DMS114 treated with DMSO at 0.1 percent for 48 hours (cell line): ENCODE data around the gene CSF3.
"Not testable (repeated sequence)": the region's sequence is repeated elsewhere in the genome, so short reads cannot be mapped to it uniquely, and the experiment has no call there.

Experiments
- DNase-seq: peaks from one replicate; lab custom pipeline; 2025; ENCODE audit not compliant: unreplicated experiment; lab: John Stamatoyannopoulos, UW

Gene CSF3

DNA sequence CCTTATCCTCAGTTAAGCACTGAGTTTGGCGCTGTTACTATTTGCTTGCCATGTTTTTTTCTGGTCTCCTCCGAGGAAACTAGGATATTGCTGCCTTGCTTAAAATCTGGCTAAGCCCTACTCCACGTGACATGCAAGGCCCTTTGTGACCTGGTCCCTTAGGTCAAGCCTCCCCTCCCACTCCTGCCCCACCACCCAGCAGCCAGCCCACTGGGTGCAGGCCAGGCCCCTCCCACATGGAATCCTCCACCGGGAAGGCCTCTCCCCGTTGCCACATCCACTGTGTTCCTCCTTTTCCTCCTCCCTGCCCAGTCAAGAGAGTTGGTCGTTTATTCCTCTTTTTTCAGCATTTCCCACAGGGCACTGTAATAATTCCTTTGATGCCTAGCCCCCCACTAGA lies 18.4 kb upstream of the CSF3 start:
- no peak for DNase-seq

DNA sequence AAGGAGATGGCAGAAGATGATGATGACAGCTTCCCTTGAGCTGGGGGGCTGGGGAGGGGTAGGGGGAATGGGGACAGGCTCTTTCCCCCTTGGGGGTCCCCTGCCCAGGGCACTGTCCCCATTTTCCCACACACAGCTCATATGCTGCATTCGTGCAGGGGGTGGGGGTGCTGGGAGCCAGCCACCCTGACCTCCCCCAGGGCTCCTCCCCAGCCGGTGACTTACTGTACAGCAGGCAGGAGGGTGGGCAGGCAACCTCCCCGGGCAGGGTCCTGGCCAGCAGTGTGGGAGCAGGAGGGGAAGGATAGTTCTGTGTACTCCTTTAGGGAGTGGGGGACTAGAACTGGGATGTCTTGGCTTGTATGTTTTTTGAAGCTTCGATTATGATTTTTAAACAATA lies 17.7 kb upstream of the CSF3 start:
- no peak for DNase-seq

DNA sequence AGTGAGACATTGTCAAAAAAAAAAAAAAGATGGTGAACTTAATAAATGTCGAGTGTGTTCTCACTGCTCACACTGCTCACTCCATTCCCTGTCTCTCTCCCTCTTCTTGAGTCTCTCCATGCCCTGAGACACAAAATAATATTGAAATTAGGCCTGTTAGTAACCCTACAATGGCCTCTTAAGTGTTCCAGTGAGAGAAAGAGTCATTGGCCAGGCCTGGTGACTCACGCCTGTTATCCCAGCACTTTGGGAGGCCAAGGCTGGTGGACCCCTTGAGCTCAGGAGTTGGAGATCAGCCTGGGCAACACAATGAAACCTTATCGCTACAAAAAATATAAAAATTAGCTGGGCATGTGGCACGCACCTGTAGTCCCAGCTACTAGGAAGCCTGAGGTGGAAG lies 16.2 kb upstream of the CSF3 start:
- DNase-seq = no peak

DNA sequence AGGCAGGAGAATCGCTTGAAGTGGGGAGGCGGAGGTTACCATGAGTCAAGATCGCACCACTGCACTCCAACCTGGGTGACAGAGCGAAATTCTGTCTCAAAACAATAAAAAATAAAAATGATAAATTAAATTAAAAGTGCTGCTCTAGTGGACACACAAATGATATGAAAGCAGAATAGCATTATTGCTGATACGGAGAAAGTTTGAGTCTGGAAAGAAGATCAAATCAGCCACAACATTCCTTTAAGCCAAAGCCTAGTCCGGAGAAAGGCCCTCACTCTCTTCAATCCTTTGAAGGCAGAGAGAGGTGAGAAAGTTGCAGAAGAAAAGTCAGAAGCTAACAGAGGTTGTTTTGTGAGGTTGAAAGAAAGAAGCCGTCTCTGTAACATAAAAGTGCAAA lies 15.1 kb upstream of the CSF3 start:
- no peak for DNase-seq

DNA sequence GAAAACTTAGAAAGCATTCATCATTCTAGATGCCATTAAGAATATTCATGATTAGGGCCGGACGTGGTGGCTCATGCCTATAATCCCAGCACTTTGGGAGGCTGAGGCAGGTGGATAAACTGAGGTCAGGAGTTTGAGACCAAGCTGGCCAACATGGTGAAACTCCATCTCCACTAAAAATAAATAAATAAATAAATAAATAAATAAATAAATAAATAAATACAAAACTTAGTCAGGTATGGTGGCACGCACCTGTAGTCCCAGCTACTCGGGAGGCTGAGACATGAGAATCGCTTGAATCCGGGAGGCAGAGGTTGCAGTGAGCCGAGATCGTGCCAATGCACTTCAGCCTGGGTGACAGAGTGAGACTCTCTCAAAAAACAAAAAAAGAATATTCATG lies 13.9 kb upstream of the CSF3 start:
- not testable (repeated sequence) for DNase-seq

DNA sequence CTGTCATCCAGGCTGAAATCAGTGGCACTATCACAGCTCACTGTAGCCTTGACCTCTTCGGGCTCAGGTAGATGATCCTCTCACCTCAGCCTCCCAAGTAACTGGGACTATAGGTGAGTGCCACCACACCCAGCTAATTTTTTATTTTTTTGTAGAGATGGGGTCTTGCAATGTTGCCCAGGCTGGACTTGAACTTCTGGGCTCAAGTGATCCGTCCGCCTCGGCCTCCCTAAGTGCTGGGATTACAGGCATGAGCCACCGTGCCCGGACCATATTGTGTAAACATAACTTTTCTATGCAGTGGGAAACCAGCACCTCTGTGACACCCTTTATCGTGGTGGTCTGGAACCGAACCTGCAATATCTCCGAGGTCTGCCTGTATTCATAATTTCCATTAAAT lies 11.2 kb upstream of the CSF3 start:
- no peak for DNase-seq

DNA sequence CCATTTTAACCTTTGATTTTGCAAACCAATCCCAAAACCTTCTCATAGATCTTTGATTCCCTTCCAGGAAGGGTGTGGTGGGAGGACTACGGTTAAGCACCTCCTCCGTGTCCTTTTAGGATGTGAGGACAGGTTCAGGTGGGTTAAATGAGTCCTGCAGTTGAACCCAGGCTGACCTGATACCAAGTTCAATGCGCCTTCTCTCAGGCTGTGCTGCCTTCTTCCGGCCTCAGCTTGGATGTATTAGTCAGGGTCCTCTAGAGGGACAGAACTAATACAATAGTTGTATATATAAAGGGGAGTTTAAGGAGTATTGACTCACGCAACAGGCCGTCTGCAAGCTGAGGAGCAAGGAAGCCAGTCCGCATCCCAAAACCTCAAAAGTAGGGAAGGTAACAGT lies 10.5 kb upstream of the CSF3 start:
- DNase-seq = no peak

DNA sequence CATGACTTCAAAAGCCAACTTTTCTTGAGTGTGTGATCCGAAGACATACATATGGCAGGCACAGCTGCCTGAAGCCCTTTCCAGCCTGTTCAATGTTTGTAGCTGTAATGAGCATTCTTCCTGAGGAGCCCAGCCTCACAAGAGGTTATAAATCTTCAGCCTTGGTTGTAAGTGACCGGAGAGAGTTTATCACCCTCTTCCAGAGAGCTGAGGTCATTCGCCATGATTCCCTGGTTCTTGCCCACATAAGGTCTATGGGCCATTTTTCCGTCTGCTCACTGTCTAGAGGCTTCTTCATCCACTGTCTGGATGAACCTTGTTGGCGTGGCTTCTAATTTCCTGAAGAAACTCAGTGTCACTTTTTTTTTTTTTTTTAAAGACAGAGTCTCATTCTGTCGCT lies 9.7 kb upstream of the CSF3 start:
- DNase-seq = no peak

DNA sequence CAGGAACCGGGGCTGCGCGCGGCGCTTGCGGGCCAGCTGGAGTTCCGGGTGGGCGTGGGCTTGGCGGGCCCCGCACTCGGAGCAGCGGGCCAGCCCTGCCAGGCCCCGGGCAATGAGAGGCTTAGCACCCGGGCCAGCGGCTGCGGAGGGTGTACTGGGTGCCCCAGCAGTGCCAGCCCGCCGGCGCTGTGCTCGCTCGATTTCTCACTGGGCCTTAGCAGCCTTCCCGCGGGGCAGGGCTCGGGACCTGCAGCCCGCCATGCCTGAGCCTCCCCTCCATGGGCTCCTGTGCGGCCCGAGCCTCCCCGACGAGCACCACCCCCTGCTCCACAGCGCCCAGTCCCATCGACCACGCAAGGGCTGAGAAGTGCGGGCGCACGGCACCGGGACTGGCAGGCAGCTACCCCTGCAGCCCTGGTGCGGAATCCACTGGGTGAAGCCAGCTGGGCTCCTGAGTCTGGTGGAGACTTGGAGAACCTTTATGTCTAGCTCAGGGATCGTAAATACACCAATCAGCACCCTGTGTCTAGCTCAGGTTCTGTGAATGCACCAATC lies 4.2 kb upstream of the CSF3 start:
- not testable (repeated sequence) for DNase-seq

DNA sequence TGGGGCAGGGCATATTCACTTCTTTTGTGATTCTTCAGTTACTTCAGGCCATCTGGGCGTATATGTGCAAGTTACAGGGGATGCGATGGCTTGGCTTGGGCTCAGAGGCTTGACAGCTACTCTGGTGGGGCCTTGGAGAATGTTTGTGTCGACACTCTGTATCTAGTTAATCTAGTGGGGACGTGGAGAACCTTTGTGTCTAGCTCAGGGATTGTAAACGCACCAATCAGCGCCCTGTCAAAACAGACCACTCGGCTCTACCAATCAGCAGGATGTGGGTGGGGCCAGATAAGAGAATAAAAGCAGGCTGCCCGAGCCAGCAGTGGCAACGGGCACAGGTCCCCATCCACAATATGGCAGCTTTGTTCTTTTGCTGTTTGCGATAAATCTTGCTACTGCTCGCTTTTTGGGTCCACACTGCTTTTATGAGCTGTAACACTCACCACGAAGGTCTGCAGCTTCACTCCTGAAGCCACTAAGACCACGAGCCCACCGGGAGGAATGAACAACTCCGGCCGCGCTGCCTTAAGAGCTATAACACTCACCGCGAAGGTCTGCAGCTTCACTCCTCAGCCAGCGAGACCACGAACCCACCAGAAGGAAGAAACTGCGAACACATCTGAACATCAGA lies 3.1 kb upstream of the CSF3 start:
- DNase-seq = not testable (repeated sequence)

DNA sequence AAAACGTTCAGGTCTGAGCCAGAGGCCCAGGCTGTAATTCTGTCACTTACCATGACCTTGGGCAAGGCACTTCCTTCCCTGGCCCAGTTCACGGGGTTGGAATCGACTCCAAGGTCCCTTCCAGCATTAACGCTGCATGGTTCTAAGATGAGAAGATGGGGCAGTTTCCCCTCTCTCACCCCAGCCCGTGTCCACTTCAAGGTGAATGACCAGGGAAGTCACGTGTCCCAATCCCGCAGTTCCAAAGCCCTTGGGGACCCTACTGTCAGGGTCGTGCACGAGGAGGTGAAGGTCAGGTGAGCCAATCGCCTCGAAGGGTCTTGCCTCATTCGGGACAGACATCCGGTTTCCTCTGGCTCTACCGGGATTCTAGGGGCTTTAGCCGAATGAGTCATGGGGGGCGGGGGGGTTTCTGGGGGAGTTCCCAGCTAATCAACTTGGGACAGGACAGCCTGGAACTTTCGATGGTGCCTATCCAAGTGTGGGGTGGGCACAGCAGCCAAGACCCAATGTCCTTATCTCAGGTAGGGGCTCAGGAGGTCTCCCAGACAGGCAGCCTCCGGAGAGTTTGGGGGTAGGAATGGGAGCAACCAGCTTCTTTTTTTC lies 762 bp upstream of the CSF3 start:
- DNase-seq = no peak

DNA sequence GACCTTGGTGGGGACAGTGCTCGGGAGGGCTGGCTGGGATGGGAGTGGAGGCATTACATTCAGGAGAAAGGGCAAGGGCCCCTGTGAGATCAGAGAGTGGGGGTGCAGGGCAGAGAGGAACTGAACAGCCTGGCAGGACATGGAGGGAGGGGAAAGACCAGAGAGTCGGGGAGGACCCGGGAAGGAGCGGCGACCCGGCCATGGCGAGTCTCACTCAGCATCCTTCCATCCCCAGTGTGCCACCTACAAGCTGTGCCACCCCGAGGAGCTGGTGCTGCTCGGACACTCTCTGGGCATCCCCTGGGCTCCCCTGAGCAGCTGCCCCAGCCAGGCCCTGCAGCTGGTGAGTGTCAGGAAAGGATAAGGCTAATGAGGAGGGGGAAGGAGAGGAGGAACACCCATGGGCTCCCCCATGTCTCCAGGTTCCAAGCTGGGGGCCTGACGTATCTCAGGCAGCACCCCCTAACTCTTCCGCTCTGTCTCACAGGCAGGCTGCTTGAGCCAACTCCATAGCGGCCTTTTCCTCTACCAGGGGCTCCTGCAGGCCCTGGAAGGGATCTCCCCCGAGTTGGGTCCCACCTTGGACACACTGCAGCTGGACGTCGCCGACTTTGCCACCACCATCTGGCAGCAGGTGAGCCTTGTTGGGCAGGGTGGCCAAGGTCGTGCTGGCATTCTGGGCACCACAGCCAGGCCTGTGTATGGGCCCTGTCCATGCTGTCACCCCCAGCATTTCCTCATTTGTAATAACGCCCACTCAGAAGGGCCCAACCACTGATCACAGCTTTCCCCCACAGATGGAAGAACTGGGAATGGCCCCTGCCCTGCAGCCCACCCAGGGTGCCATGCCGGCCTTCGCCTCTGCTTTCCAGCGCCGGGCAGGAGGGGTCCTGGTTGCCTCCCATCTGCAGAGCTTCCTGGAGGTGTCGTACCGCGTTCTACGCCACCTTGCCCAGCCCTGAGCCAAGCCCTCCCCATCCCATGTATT lies 1.1 kb downstream of the CSF3 start:
- no peak for DNase-seq

DNA sequence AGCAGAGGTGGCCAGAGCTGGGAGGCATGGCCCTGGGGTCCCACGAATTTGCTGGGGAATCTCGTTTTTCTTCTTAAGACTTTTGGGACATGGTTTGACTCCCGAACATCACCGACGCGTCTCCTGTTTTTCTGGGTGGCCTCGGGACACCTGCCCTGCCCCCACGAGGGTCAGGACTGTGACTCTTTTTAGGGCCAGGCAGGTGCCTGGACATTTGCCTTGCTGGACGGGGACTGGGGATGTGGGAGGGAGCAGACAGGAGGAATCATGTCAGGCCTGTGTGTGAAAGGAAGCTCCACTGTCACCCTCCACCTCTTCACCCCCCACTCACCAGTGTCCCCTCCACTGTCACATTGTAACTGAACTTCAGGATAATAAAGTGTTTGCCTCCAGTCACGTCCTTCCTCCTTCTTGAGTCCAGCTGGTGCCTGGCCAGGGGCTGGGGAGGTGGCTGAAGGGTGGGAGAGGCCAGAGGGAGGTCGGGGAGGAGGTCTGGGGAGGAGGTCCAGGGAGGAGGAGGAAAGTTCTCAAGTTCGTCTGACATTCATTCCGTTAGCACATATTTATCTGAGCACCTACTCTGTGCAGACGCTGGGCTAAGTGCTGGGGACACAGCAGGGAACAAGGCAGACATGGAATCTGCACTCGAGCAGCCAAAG lies 2.3 kb downstream of the CSF3 start:
- no peak for DNase-seq

DNA sequence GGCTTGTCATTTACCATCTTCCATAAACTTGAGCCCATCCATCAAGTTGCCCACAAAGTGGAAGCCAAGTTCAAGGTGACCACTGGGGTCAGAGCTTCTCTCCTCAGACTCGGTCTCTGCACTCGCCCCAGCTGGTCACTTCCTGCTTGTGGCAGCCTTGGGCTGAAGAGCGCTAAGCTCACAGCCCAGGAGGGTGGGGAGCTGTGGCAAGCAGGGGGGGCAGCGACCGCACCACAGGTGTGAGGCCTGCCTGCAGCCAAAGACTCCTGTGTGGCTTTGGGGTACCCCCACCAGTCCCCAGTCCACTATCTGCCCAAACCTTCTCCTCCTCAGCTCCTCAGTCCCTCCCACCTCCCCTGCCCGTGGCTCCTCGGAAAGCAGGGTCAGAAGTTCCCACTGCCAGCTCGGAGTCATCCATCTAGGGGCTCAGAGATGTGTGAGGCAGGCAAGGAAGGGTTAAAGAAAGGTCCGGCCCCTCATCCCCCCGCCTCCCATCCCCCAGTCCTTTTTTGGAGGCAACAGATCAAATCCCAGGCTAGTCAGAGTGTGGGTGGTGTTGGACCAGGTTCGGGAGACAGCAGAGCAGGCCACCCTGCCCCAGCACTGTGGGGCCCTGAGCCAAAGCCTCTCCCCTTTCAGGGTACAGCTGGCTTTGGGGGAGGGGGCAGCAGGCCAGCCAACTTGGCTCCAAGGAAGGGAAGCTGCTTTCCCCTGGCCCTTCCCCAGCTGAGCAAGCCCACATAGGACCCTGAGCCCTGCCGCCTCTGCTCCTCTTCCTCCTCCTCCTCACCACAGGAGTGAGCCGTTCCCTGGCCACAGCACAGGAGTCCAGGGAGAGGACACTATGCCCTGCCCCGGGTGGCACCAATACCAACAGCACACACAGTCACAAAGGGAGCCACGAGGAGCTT lies 3.2 kb downstream of the CSF3 start:
- no peak for DNase-seq

DNA sequence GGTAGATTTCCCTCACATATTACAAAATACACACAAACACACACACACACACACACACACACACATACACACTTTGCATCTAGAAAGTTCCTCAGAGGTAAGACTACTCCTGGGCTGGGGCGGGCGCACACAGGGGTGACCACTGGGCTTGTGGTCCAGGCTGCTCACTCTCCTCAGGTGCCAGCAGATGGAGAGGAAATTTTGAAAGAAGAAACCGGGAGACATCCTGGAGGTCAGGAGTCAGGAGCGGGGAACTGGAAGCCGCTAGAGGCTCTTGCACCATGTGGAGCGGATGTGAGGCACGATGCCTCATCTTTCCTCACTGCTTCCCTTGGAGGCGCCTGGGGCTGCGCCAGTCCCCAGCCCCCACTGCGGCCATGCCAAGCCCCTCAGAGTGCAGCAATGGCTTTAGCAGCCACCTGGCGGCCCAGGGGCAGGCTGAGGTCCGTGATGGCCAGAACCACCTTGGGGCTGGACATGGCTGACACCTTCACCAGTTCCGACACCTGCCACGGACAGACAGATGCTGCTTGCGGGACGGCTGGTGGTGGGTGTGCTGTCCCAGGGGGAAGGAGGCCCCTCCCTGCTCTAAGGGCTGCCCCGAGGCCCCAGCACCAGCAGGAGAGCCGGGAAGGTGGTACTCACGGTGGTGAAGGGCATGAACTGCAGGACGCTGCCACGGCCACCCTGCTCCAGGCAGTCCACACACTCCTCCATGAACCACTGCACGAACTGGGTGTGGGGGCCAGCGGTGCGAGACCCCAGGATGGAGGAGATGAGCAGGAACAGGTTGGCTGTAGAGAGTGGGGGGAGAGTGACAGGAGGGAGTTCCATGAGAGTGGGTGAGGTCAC lies 4.1 kb downstream of the CSF3 start:
- DNase-seq = no peak

DNA sequence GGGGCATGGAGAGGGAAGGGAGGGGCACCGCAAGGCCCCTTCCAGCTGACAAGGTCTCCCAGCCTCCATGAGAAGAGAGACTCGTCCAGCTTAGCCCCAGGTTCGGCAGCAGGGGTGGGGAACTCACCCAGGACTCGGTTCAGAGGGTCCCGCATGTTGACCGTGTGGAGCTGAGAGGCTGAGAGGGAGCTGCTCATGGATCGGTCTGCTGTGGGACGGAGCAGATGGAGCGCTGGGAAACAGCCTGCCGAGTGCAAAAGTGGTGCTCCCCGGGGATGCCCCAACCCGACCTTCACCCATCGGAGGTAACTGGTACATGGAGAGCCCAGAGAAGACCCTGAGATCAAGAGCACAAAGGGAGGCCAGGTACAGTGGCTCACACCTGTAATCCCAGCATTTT lies 4.9 kb downstream of the CSF3 start:
- no peak for DNase-seq

DNA sequence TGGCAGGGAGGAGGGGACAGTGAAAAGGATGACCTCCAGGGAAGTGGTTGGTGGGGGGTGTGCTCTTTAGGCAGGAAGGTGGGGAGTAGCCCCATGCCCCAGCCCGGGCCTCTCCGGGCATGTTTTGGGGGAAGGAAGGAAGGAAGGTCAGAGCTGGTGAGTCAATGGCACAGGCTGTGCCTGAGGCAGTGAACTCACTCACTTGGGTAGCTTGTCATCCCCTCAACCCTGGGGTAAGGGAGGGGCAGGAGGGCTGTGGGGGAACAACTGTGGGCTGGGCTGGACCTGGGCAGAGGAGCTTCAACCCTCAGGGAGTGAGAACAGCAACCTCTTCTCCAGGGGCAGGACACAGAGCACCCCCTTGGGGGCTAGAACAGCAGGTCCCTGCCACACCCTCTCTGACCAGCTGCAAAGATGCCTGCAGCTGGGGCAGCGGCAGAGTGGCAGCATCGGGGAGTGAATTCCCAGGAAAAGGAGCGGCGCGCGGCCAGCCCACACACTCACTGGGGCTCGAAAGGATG lies 6.3 kb downstream of the CSF3 start:
- DNase-seq = no peak

DNA sequence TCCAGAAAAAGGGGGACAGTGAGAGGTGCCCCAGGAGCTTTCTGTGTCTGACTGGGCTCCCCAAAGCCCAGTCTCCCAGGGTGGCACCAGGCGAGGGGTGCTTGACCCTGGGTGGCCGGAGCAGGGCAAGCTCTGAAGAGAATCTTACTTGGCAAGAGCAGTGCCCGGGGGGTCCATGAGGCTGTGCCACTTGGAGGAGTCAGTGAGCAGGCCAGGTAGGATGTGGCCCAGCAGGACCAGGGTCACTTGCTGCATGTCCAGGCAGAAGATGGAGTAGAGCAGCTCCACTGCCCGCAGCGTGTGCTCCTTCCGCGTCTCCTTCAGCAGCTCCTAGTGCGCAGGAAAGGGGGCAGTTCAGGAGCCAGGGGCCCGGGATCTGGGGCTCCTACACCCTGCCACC lies 7.3 kb downstream of the CSF3 start:
- no peak for DNase-seq

DNA sequence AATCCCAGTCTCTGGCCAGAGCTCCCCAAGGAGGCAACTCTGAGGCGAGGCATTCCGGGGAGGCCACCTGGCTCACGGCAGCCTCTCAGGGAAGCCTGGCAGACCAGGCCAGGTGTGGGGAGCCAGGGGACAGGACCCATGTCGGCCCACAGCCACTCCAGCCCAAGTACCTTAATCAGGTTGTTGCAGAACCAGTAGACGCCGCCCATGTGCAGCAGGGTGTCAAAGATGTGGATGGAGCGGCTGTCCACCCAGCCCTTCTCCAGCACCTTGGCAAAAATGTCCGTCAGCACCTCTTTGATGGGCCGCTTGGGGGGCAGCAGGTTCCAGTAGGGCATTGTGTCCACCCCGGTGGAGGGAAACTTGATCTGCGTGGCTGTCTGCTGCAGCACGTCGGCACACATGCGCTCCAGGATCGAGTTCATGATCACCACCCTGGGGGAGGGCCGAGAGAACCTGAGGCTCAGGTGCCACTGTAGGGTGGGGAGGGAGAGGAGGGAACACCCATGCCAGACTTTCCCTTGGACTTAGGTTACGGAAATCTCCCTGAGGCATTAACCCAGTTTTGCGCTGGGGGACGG lies 7.8 kb downstream of the CSF3 start:
- no peak for DNase-seq
